K562 (cell line): ENCODE measurements around the gene ZSCAN2. TPM values are rescaled to one million over a fixed set of nuclear protein-coding genes. Genes with fewer than 3 reads are reported as not detected.

Experiments
- CHCHD3 ChIP-seq: fragments of 250-450 bp; sonication (Bioruptor Pico); IDR thresholded peaks from 2 replicates; pipeline ENCODE4 v2.1.2; 2022; ENCODE audit warnings: mild to moderate bottlenecking
- FOXK2 ChIP-seq, 2 experiments: fragments of 450-650 bp; IDR thresholded peaks in 1 of 2; conservative IDR thresholded peaks in 1 of 2; 2 replicates each; pipeline ENCODE4 v1.6.1; 2016; ENCODE audit warnings: low read depth in 2 of 2, mild to moderate bottlenecking in 1 of 2
- GABPB2 ChIP-seq: fragments of 250-450 bp; sonication (Bioruptor Pico); conservative IDR thresholded peaks from 2 replicates; pipeline ENCODE4 v1.5.1; 2021; ENCODE audit warnings: mild to moderate bottlenecking
- HIVEP1 ChIP-seq: fragments of 250-450 bp; sonication (Bioruptor Pico); IDR thresholded peaks from 2 replicates; pipeline ENCODE4 v1.4.0; 2020; ENCODE audit warnings: mild to moderate bottlenecking
- IFI16 ChIP-seq: fragments of 250-450 bp; sonication (Bioruptor Pico); IDR thresholded peaks from 2 replicates; pipeline ENCODE4 v2.1.2; 2022; ENCODE audit warnings: mild to moderate bottlenecking, inconsistent platforms
- NBN ChIP-seq: fragments of 450-650 bp; IDR thresholded peaks from 2 replicates; pipeline ENCODE4 v1.6.1; 2016; ENCODE audit warnings: low read depth, mild to moderate bottlenecking
- NFRKB ChIP-seq: fragments of 450-650 bp; IDR thresholded peaks from 2 replicates; pipeline ENCODE4 v1.6.1; 2016; ENCODE audit warnings: low read depth
- RAD21 ChIP-seq, 2 experiments: fragments of 250-450 bp in 1 of 2; fragments of 450-650 bp in 1 of 2; sonication (Bioruptor Pico) in 1 of 2; formaldehyde crosslinking in 1 of 2; IDR thresholded peaks in 1 of 2; conservative IDR thresholded peaks in 1 of 2; 2 replicates each; pipeline versions ENCODE4 v1.4.0 to v1.8.0; 2020 to 2022; ENCODE audit warnings: mild to moderate bottlenecking in 2 of 2, moderate library complexity in 1 of 2
- RBM15 ChIP-seq: fragments of 200-400 bp; formaldehyde crosslinking; IDR thresholded peaks from 2 replicates; pipeline ENCODE4 v1.6.1; 2018; ENCODE audit warnings: mild to moderate bottlenecking, low read length, moderate library complexity; ENCODE audit not compliant: insufficient read depth
- SOX6 ChIP-seq: fragments of 450-650 bp; IDR thresholded peaks from 2 replicates; pipeline ENCODE4 v1.6.1; 2014; ENCODE audit warnings: mild to moderate bottlenecking
- STAT5B ChIP-seq: fragments of 250-450 bp; sonication (Bioruptor Pico); IDR thresholded peaks from 2 replicates; pipeline ENCODE4 v1.8.0; 2021; ENCODE audit warnings: mild to moderate bottlenecking, inconsistent platforms
- TAF1 ChIP-seq: IDR thresholded peaks from 2 replicates; pipeline ENCODE4 v1.6.1; 2011; ENCODE audit warnings: mild to moderate bottlenecking, low read length, moderate library complexity; ENCODE audit not compliant: insufficient read depth, control insufficient read depth, severe bottlenecking; ENCODE audit errors: extremely low read depth
- TBP ChIP-seq: optimal IDR thresholded peaks from 2 replicates; pipeline ENCODE3; 2011; ENCODE audit warnings: low read depth, low read length, improper control_type of control experiment
- TRIM28 ChIP-seq: fragments of 450-650 bp; IDR thresholded peaks from 2 replicates; pipeline ENCODE4 v1.6.1; 2017
- WHSC1 ChIP-seq: IDR thresholded peaks from one replicate; pipeline ENCODE4 v1.6.1; 2012; ENCODE audit warnings: low read length, control low read depth, inconsistent platforms
- ZNF134 ChIP-seq: fragments of 250-450 bp; sonication (Bioruptor Pico); conservative IDR thresholded peaks from 2 replicates; pipeline ENCODE4 v1.4.0; 2020
- ZNF584 ChIP-seq: fragments of 200-800 bp; sonication (Bioruptor generic); IDR thresholded peaks from 2 replicates; pipeline ENCODE4 v1.6.1; 2016; ENCODE audit warnings: low read depth, mild to moderate bottlenecking, missing genetic modification characterization, missing compliant biosample characterization
- ZNF668 ChIP-seq: fragments of 250-450 bp; sonication (Bioruptor Pico); IDR thresholded peaks from 2 replicates; pipeline ENCODE4 v1.8.0; 2022; ENCODE audit warnings: mild to moderate bottlenecking, inconsistent platforms
- ZNF77 ChIP-seq: fragments of 250-450 bp; sonication (Bioruptor Pico); IDR thresholded peaks from 2 replicates; pipeline ENCODE4 v1.5.0; 2020
- polyA plus RNA-seq, 8 experiments: library from polyadenylated mRNA; depleted of rRNA in 4 of 8; stranded (reverse) in 5 of 8; unstranded in 3 of 8; fragments of >200 nt; fragmentation: Nextera tagmentation in 2 of 8; fragmentation: Illumina TruSeq in 1 of 8; extraction: Ambion mirVana in 2 of 8; extraction: Trizol in 1 of 8; gene quantifications; 2 replicates each; pipeline versions ENCODE4 v1.2.1 to v1.2.3, GENCODE V29; 2011 to 2014; ENCODE audit warnings: inconsistent platforms in 1 of 8, missing spikeins in 1 of 8
- total RNA-seq, 7 experiments: library from RNA; depleted of rRNA in 6 of 7; stranded (reverse); fragments of >200 nt in 6 of 7; fragmentation: Illumina TruSeq in 2 of 7; extraction: Trizol in 2 of 7; gene quantifications; 2 replicates each; pipeline versions ENCODE4 v1.2.1 to v1.2.3, GENCODE V29; 2011 to 2021; ENCODE audit warnings: low replicate concordance in 1 of 7
- TF ChIP-seq, protein P1 (sequence below): fragments of 200-400 bp; formaldehyde crosslinking; IDR thresholded peaks from 2 replicates; pipeline ENCODE4 v1.6.1; 2017; ENCODE audit warnings: mild to moderate bottlenecking, low read depth, low read length, moderate library complexity
- TF ChIP-seq, protein P2 (sequence below), 2 experiments: fragments of 450-650 bp; conservative IDR thresholded peaks; 2 replicates each; pipeline ENCODE4 v1.6.1; 2017; ENCODE audit warnings: mild to moderate bottlenecking in 2 of 2, moderate library complexity in 2 of 2
- TF ChIP-seq, protein P3 (sequence below): fragments of 250-450 bp; sonication (Bioruptor Pico); IDR thresholded peaks from 2 replicates; pipeline ENCODE4 v1.8.0; 2022; ENCODE audit warnings: moderate library complexity, mild to moderate bottlenecking, inconsistent platforms
- TF ChIP-seq, protein P4 (sequence below): fragments of 250-450 bp; sonication (Bioruptor Pico); IDR thresholded peaks from 2 replicates; pipeline ENCODE4 v1.9.0; 2021; ENCODE audit warnings: mild to moderate bottlenecking
- TF ChIP-seq, protein P5 (sequence below): fragments of 250-450 bp; sonication (Bioruptor Pico); IDR thresholded peaks from 2 replicates; pipeline ENCODE4 v1.8.0; 2021; ENCODE audit warnings: moderate library complexity, mild to moderate bottlenecking, inconsistent platforms

Gene ZSCAN2
- total and polyA plus RNA-seq, 9 of the 15 experiments (the other 6 are each of a cell fraction or from before 2014, with no cell fraction given), result 1.7 to 14.2 (median 6.6) TPM

DNA sequence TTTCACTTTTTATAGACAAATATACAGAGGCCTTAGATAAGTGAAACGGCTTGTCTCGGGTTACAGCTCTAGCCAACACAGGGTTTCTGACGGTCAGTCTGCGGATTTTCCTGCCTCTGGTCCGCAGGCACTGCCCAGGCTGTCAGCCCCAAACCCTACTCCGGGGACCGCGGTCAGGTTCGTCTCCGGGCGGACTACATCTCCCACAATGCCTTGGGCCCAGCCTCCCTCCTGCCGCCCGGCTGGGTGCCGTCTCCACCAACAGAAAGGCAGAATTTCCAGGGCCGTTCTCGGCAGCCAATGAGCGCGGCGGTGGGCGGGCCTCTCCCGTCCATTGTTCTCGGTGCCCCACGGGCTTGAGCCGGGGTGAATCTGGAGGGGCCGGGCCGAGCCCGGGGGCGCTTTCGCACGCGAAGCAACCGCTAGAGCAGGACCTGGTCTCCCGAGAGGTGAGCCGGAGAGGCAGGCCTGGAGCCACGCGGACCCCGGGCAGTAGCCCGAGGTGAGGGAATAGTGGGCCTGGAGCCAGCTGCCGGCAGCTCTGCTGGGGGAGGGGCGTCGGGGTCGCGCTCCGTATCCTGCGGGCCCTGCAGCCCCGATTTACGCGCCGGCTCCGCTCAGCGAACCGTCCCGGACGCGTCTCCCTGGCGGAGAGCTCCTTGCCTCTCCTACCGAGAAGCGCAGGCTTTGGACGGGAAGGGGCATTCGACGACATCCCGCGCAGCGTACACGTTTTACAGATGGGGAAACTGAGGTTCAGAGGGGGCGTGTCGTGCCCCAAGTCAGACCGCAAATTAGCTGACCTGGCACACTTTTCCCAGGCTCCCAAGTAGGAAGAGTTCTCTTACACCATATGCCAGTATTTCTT lies at the start of gene ZSCAN2 (continued):
- TF ChIP-seq CHCHD3 (CRISPR knock-in tag) (no peak), GABPB2 (no peak), ZNF134 (CRISPR knock-in tag) (no peak), TBP (peak; percentile 20), RAD21 (CRISPR knock-in tag; conservative IDR thresholded peaks at IDR 0.05 in 1 of 2, IDR thresholded peaks at IDR 0.05 in 1 of 2) (no peak), SOX6 (peak; percentile 86), ZNF584 (CRISPR knock-in tag) (no peak), NBN (no peak), WHSC1 (no peak), FOXK2 (conservative IDR thresholded peaks at IDR 0.05 in 1 of 2, IDR thresholded peaks at IDR 0.05 in 1 of 2; ENCODE audit: low read depth in 2 of 2) (0 out of 4 replicates have a peak, but pooled peaks of 1 of the 2 experiments have one; percentile 41), RBM15 (no peak), TAF1 (peak; percentile 56), STAT5B (CRISPR knock-in tag) (no peak), IFI16 (no peak), HIVEP1 (CRISPR knock-in tag) (no peak), TRIM28 (no peak), ZNF668 (CRISPR knock-in tag) (no peak), ZNF77 (CRISPR knock-in tag) (no peak), NFRKB (no peak)
- TF ChIP-seq, protein P1, sequence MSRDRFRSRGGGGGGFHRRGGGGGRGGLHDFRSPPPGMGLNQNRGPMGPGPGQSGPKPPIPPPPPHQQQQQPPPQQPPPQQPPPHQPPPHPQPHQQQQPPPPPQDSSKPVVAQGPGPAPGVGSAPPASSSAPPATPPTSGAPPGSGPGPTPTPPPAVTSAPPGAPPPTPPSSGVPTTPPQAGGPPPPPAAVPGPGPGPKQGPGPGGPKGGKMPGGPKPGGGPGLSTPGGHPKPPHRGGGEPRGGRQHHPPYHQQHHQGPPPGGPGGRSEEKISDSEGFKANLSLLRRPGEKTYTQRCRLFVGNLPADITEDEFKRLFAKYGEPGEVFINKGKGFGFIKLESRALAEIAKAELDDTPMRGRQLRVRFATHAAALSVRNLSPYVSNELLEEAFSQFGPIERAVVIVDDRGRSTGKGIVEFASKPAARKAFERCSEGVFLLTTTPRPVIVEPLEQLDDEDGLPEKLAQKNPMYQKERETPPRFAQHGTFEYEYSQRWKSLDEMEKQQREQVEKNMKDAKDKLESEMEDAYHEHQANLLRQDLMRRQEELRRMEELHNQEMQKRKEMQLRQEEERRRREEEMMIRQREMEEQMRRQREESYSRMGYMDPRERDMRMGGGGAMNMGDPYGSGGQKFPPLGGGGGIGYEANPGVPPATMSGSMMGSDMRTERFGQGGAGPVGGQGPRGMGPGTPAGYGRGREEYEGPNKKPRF, result no peak
- TF ChIP-seq, protein P2, sequence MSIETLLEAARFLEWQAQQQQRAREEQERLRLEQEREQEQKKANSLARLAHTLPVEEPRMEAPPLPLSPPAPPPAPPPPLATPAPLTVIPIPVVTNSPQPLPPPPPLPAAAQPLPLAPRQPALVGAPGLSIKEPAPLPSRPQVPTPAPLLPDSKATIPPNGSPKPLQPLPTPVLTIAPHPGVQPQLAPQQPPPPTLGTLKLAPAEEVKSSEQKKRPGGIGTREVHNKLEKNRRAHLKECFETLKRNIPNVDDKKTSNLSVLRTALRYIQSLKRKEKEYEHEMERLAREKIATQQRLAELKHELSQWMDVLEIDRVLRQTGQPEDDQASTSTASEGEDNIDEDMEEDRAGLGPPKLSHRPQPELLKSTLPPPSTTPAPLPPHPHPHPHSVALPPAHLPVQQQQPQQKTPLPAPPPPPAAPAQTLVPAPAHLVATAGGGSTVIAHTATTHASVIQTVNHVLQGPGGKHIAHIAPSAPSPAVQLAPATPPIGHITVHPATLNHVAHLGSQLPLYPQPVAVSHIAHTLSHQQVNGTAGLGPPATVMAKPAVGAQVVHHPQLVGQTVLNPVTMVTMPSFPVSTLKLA (conservative IDR thresholded peaks at IDR 0.05), result peak; percentile 87 to 93; a peak in 3 of 4 replicates
- TF ChIP-seq, protein P3, sequence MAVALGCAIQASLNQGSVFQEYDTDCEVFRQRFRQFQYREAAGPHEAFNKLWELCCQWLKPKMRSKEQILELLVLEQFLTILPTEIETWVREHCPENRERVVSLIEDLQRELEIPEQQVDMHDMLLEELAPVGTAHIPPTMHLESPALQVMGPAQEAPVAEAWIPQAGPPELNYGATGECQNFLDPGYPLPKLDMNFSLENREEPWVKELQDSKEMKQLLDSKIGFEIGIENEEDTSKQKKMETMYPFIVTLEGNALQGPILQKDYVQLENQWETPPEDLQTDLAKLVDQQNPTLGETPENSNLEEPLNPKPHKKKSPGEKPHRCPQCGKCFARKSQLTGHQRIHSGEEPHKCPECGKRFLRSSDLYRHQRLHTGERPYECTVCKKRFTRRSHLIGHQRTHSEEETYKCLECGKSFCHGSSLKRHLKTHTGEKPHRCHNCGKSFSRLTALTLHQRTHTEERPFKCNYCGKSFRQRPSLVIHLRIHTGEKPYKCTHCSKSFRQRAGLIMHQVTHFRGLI (CRISPR knock-in tag), result no peak
- TF ChIP-seq, protein P4, sequence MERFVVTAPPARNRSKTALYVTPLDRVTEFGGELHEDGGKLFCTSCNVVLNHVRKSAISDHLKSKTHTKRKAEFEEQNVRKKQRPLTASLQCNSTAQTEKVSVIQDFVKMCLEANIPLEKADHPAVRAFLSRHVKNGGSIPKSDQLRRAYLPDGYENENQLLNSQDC (CRISPR knock-in tag), result no peak
- TF ChIP-seq, protein P5, sequence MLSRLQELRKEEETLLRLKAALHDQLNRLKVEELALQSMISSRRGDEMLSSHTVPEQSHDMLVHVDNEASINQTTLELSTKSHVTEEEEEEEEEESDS, result no peak
